ENCODE measurements around the gene PHLPP2. TPM values are rescaled to one million over a fixed set of nuclear protein-coding genes. Genes with fewer than 3 reads are reported as not detected.

Gene PHLPP2
- total RNA-seq, 1 experiment from 2014 or later = 4.4 TPM

GRCh38 chr16:71681360-71681759 lies 43.1 kb downstream of the PHLPP2 start:
- Histone ChIP-seq H3K79me2 (ENCODE audit: low read length) (no peaks in the 10 kb centered on the region), H3K9me3 (ENCODE audit: low read length) (no peaks in the 10 kb centered on the region), H2AFZ (ENCODE audit: low read length) (no peak overlapping the region), H3K27me3 (ENCODE audit: low read length) (no peaks in the 10 kb centered on the region), H3K9ac (ENCODE audit: low read length) (no peak overlapping the region), H3K9me2 (replicated peaks; ENCODE audit: low read length) (no peaks in the 10 kb centered on the region), H4K20me1 (ENCODE audit: low read length) (no peaks in the 10 kb centered on the region), H3K4me2 (ENCODE audit: low read length) (no peak overlapping the region), H3K4me1 (ENCODE audit: insufficient read depth, low read length) (no peaks in the 10 kb centered on the region), H3K4me3 (ENCODE audit: low read length) (no peak overlapping the region), H3K27ac (ENCODE audit: low read length) (no peak overlapping the region), H3F3A (ENCODE audit: low read length, unreplicated experiment) (no peaks in the 10 kb centered on the region), H3K36me3 (ENCODE audit: low read depth, low read length) (0 out of 2 replicates have a peak, but pooled peaks cover 6% of the 10 kb centered on the region)
- ATAC-seq (no peak), DNase-seq (no peak)
- CTCF ChIA-PET = no interaction called here
- no peak for TF ChIP-seq EZH2phosphoT487 (IDR thresholded peaks at IDR 0.05; ENCODE audit: borderline replicate concordance, low read length)
- TF ChIP-seq EZH2 (IDR thresholded peaks at IDR 0.05; ENCODE audit: low read length, unreplicated experiment) = no peak
- TF ChIP-seq CTCF (conservative IDR thresholded peaks at IDR 0.05; ENCODE audit: low read depth, low read length) = no peak
- intact Hi-C loops (cut with micrococcal nuclease) = no loop called here
- POLR2A ChIA-PET (ENCODE audit: unreplicated experiment) = no interaction called here
- BruUV-seq (replicated peaks) = no TSS peak

- BruUV-seq (replicated peaks) = no TSS peak
- H3K79me2 ChIP-seq (ENCODE audit: low read length) = no peaks in the 10 kb centered on the region
- CTCF ChIA-PET = interaction anchor here (0.6 kb wide), 1 partner anchor 1555 kb away, joined by 3 read pairs; no protein-coding TSS in a partner anchor
- H3K27ac ChIP-seq (ENCODE audit: low read length) = no peak overlapping the region
- H3K9ac ChIP-seq (ENCODE audit: low read length) = no peak overlapping the region
- H3K4me3 ChIP-seq (ENCODE audit: low read length) = no peak overlapping the region
- H3K4me2 ChIP-seq (ENCODE audit: low read length) = no peak overlapping the region
- ATAC-seq (no peak), DNase-seq (no peak)
- intact Hi-C loops (cut with micrococcal nuclease) = loop anchor here (10.0 kb wide), 1 partner anchor 69 kb away; no protein-coding TSS in a partner anchor
- no peaks in the 10 kb centered on the region for H3K9me3 ChIP-seq (ENCODE audit: low read length)
- H3K9me2 ChIP-seq (replicated peaks; ENCODE audit: low read length) = no peaks in the 10 kb centered on the region
- no peaks in the 10 kb centered on the region for H3K4me1 ChIP-seq (ENCODE audit: insufficient read depth, low read length)
- H2AFZ ChIP-seq (ENCODE audit: low read length) = no peak overlapping the region
- H3K27me3 ChIP-seq (ENCODE audit: low read length) = no peaks in the 10 kb centered on the region
- POLR2A ChIA-PET (ENCODE audit: unreplicated experiment) = no interaction called here
- TF ChIP-seq CTCF (conservative IDR thresholded peaks at IDR 0.05; ENCODE audit: low read depth, low read length) = no peak
- no peak for TF ChIP-seq EZH2phosphoT487 (IDR thresholded peaks at IDR 0.05; ENCODE audit: borderline replicate concordance, low read length)
- no peaks in the 10 kb centered on the region for H4K20me1 ChIP-seq (ENCODE audit: low read length)
- no peaks in the 10 kb centered on the region for H3F3A ChIP-seq (ENCODE audit: low read length, unreplicated experiment)
- H3K36me3 ChIP-seq (ENCODE audit: low read depth, low read length) = peaks cover 4% of the 10 kb centered on the region
Measured at GRCh38 chr16:71676236-71676635, 48.3 kb downstream of the PHLPP2 start.

GRCh38 chr16:71675380-71675779 lies 49.1 kb downstream of the PHLPP2 start:
- H3F3A ChIP-seq (ENCODE audit: low read length, unreplicated experiment) = no peaks in the 10 kb centered on the region
- no peak overlapping the region for H3K9ac ChIP-seq (ENCODE audit: low read length)
- H3K9me3 ChIP-seq (ENCODE audit: low read length) = no peaks in the 10 kb centered on the region
- H3K79me2 ChIP-seq (ENCODE audit: low read length) = no peaks in the 10 kb centered on the region
- intact Hi-C loops (cut with micrococcal nuclease) = loop anchor here (10.0 kb wide), 1 partner anchor 69 kb away; no protein-coding TSS in a partner anchor
- H3K4me3 ChIP-seq (ENCODE audit: low read length) = no peak overlapping the region
- H3K27me3 ChIP-seq (ENCODE audit: low read length) = no peaks in the 10 kb centered on the region
- POLR2A ChIA-PET (ENCODE audit: unreplicated experiment) = no interaction called here
- no peaks in the 10 kb centered on the region for H3K9me2 ChIP-seq (replicated peaks; ENCODE audit: low read length)
- TF ChIP-seq CTCF (conservative IDR thresholded peaks at IDR 0.05; ENCODE audit: low read depth, low read length) = no peak
- no peak for TF ChIP-seq EZH2 (IDR thresholded peaks at IDR 0.05; ENCODE audit: low read length, unreplicated experiment)
- no peak for TF ChIP-seq EZH2phosphoT487 (IDR thresholded peaks at IDR 0.05; ENCODE audit: borderline replicate concordance, low read length)
- H2AFZ ChIP-seq (ENCODE audit: low read length) = no peak overlapping the region
- BruUV-seq (replicated peaks) = no TSS peak
- ATAC-seq = no peak
- no peaks in the 10 kb centered on the region for H3K4me1 ChIP-seq (ENCODE audit: insufficient read depth, low read length)
- H3K36me3 ChIP-seq (ENCODE audit: low read depth, low read length) = peaks cover 4% of the 10 kb centered on the region
- CTCF ChIA-PET = no interaction called here
- DNase-seq = no peak
- H3K4me2 ChIP-seq (ENCODE audit: low read length) = no peak overlapping the region
- no peaks in the 10 kb centered on the region for H4K20me1 ChIP-seq (ENCODE audit: low read length)
- H3K27ac ChIP-seq (ENCODE audit: low read length) = no peak overlapping the region
